Parathyroid adenoma (tissue), 2 donors: ENCODE results near the gene CAV1.

Source experiments
- H2AFZ ChIP-seq: fragments of 300-600 bp; sonication (generic); one replicate; pipeline ENCODE4 v1.7.0; 2017; ENCODE audit warnings: antibody characterized with exemption, mild to moderate bottlenecking
- H3K27ac ChIP-seq: fragments of 300-600 bp; sonication (generic); one replicate; pipeline ENCODE4 v1.7.0; 2017
- H3K27me3 ChIP-seq: fragments of 300-600 bp; sonication (generic); one replicate; pipeline ENCODE4 v1.7.0; 2017; ENCODE audit warnings: low read length; ENCODE audit not compliant: control insufficient read depth, insufficient read depth
- H3K36me3 ChIP-seq: fragments of 300-600 bp; sonication (generic); one replicate; pipeline ENCODE4 v1.7.0; 2017; ENCODE audit warnings: low read length; ENCODE audit not compliant: control insufficient read depth, insufficient read depth
- H3K4me1 ChIP-seq: fragments of 300-600 bp; sonication (generic); one replicate; pipeline ENCODE4 v1.7.0; 2017; ENCODE audit warnings: control low read depth
- H3K4me2 ChIP-seq: fragments of 300-600 bp; sonication (generic); one replicate; pipeline ENCODE4 v1.7.0; 2017; ENCODE audit warnings: low read length
- H3K4me3 ChIP-seq: fragments of 300-600 bp; sonication (generic); one replicate; pipeline ENCODE4 v1.7.0; 2017; ENCODE audit warnings: low read depth, low read length
- H3K79me2 ChIP-seq: fragments of 300-600 bp; sonication (generic); one replicate; pipeline ENCODE4 v1.7.0; 2017; ENCODE audit warnings: control low read depth
- H3K9ac ChIP-seq: fragments of 300-600 bp; sonication (generic); one replicate; pipeline ENCODE4 v1.7.0; 2017; ENCODE audit warnings: mild to moderate bottlenecking
- H3K9me3 ChIP-seq: fragments of 300-600 bp; sonication (generic); one replicate; pipeline ENCODE4 v1.7.0; 2017; ENCODE audit warnings: low read length; ENCODE audit not compliant: control insufficient read depth
- TF ChIP-seq, protein P1 (sequence below): fragments of 300-600 bp; sonication (generic); IDR thresholded peaks from one replicate; pipeline ENCODE4 v1.7.0; 2017; ENCODE audit warnings: antibody characterized with exemption, mild to moderate bottlenecking
- donor health status: primary hyperparathyroidism.

Gene CAV1

DNA sequence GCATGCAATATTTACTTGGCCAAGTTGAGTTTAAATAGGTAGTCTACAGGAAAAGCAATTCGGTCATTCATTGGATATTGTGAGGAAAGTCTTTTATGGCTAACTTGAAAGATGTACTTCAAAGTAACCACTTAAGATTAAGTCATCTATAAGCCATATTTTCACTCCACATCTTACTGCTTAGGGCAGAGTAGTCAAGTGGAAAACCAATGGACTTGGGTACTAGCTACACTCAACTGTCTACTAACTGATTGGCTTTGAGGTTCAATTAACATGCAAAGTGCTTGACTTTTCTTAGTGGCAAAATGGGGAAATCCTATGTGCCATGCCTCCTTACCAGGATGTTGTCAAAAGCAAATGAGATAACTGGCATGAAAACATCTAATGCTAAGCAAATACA, 51.0 kb downstream of the CAV1 start:
- Histone ChIP-seq H3K27ac (no peak overlapping the region), H3K9me3 (no peaks in the 10 kb centered on the region), H3K9ac (no peak overlapping the region), H2AFZ (no peak overlapping the region), H3K4me2 (no peak overlapping the region), H3K36me3 (no peaks in the 10 kb centered on the region), H3K79me2 (no peaks in the 10 kb centered on the region), H3K4me3 (no peak overlapping the region), H3K27me3 (no peaks in the 10 kb centered on the region), H3K4me1 (no peaks in the 10 kb centered on the region)
- TF ChIP-seq, protein P1, sequence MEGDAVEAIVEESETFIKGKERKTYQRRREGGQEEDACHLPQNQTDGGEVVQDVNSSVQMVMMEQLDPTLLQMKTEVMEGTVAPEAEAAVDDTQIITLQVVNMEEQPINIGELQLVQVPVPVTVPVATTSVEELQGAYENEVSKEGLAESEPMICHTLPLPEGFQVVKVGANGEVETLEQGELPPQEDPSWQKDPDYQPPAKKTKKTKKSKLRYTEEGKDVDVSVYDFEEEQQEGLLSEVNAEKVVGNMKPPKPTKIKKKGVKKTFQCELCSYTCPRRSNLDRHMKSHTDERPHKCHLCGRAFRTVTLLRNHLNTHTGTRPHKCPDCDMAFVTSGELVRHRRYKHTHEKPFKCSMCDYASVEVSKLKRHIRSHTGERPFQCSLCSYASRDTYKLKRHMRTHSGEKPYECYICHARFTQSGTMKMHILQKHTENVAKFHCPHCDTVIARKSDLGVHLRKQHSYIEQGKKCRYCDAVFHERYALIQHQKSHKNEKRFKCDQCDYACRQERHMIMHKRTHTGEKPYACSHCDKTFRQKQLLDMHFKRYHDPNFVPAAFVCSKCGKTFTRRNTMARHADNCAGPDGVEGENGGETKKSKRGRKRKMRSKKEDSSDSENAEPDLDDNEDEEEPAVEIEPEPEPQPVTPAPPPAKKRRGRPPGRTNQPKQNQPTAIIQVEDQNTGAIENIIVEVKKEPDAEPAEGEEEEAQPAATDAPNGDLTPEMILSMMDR = no peak

DNA sequence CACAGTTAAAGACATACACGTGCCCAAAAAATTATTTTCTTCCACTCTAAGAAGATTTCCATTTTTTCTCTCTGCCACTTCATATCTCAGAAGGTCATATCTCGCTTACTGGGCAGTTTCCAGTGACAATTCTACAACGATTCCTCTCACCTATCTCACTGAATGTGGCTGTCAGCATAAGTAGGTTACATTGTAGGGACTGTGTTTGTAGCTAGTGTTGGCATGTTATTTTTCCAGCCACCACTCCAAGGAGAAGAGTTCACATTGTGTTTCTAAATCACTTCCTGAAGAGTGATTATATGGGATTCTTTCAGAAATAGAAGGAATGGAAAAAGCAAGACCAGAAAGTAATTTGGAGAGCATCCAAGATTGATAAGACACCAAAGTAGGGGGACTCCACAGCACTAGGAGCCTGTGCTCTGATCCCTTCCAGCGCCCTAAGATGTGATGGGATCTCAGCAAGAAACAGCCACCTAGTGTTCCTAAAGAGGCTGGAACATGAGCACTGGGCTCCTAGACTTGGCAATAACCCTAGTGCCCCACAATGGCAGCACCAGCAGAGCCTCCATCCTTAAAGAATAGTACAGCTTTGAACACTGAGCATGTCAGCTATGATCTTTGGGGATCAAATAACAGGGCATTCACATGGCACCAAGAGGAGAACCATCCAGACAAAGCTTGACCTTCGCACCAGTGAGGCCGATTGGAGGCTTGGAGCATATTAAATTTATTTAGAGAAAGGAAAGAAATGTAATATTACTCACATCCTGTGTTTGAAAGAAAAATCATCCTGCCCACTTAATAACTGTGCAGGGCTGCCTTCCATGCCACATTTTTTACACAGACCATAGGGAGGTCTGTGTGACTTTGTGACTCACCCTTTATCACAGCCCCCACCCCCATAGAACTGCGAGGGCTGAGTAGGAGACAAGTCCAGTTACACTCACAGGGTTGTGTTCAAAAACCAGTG, 51.8 kb downstream of the CAV1 start:
- no peak overlapping the region for H3K4me3 ChIP-seq
- H3K27ac ChIP-seq = no peak overlapping the region
- H2AFZ ChIP-seq = no peak overlapping the region
- H3K9me3 ChIP-seq = no peaks in the 10 kb centered on the region
- no peaks in the 10 kb centered on the region for H3K4me1 ChIP-seq
- H3K9ac ChIP-seq = no peak overlapping the region
- H3K4me2 ChIP-seq = no peak overlapping the region
- H3K79me2 ChIP-seq = no peaks in the 10 kb centered on the region
- no peaks in the 10 kb centered on the region for H3K36me3 ChIP-seq
- H3K27me3 ChIP-seq = no peaks in the 10 kb centered on the region
- TF ChIP-seq, protein P1 = no peak

GRCh38 chr7:116577320-116577871, 52.6 kb downstream of the CAV1 start:
- Histone ChIP-seq H3K4me3 (no peak overlapping the region), H2AFZ (no peak overlapping the region), H3K27me3 (no peaks in the 10 kb centered on the region), H3K36me3 (no peaks in the 10 kb centered on the region), H3K9ac (no peak overlapping the region), H3K27ac (no peak overlapping the region), H3K4me2 (no peak overlapping the region), H3K79me2 (no peaks in the 10 kb centered on the region), H3K9me3 (no peaks in the 10 kb centered on the region), H3K4me1 (no peaks in the 10 kb centered on the region)
- TF ChIP-seq, protein P1 = no peak

DNA sequence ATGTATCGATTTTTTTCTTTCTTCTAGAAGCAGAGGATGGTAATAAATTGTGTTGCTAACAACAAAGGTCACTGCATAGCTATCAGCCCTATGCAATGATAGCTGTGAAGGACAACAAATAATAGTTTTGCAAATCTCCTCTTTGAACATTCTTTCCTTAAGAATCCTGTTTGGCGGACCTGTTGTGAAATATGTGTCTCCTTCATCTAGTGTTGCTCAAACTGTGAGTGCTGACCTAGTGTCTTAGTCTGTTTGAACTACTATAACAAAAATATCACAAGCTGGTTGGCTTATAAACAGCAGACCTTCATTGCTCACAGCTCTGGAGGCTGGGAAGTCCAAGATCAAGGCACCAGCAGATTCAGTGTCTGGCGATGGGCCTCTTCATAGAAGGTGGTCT, 53.7 kb downstream of the CAV1 start:
- Histone ChIP-seq H3K4me3 (no peak overlapping the region), H3K9ac (no peak overlapping the region), H2AFZ (no peak overlapping the region), H3K4me2 (no peak overlapping the region), H3K9me3 (no peaks in the 10 kb centered on the region), H3K27ac (no peak overlapping the region), H3K27me3 (no peaks in the 10 kb centered on the region), H3K4me1 (no peaks in the 10 kb centered on the region), H3K36me3 (no peaks in the 10 kb centered on the region), H3K79me2 (no peaks in the 10 kb centered on the region)
- TF ChIP-seq, protein P1 = no peak
